ENCODE data around the gene LAMP5. TPM values are rescaled to one million over a fixed set of nuclear protein-coding genes. Genes with fewer than 3 reads are reported as not detected.

Gene LAMP5
- total and polyA plus RNA-seq, 2 experiments from 2014 or later, result 0.21 to 0.29 TPM

DNA sequence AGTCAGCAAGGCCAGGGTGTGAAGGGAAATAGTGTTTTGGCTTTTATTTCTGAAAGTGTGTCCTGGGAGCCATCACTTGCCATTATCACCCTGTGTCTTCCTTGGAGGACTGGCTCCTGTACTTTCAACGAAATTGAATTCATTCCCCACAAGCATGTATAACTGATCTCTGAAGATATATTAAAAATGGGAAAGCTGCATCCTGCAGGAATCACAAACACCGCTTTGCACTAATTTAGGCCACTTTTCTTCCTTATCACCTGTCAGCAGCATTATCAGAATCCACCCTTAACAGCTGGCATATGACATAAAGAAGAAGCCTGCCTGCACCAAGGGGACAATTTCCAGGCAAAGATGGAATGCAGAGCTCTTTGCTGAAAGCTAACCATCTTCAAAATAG is 56.2 kb downstream of the LAMP5 start:
- H3K36me3 ChIP-seq (ENCODE audit: insufficient read depth), result no peaks in the 10 kb centered on the region
- DNase-seq (ENCODE audit: low spot score), result no peak
- no peaks in the 10 kb centered on the region for H3K79me2 ChIP-seq (replicated peaks; ENCODE audit: insufficient read depth)
- ATAC-seq, result no peak
- H4K20me1 ChIP-seq (replicated peaks; ENCODE audit: insufficient read depth), result no peaks in the 10 kb centered on the region
- H3K4me3 Mint-ChIP-seq, result no peak overlapping the region
- no peak overlapping the region for H3K27ac ChIP-seq (ENCODE audit: low read depth)
- H3K9me2 ChIP-seq (ENCODE audit: insufficient read depth), result no peaks in the 10 kb centered on the region
- peaks cover 22% of the 10 kb centered on the region for H3K27me3 Mint-ChIP-seq (ENCODE audit: insufficient read depth, low read depth, poor library complexity)
- no peak overlapping the region for H3K4me2 ChIP-seq
- peaks cover 47% of the 10 kb centered on the region for H3K4me1 Mint-ChIP-seq
- TF ChIP-seq, protein P1, sequence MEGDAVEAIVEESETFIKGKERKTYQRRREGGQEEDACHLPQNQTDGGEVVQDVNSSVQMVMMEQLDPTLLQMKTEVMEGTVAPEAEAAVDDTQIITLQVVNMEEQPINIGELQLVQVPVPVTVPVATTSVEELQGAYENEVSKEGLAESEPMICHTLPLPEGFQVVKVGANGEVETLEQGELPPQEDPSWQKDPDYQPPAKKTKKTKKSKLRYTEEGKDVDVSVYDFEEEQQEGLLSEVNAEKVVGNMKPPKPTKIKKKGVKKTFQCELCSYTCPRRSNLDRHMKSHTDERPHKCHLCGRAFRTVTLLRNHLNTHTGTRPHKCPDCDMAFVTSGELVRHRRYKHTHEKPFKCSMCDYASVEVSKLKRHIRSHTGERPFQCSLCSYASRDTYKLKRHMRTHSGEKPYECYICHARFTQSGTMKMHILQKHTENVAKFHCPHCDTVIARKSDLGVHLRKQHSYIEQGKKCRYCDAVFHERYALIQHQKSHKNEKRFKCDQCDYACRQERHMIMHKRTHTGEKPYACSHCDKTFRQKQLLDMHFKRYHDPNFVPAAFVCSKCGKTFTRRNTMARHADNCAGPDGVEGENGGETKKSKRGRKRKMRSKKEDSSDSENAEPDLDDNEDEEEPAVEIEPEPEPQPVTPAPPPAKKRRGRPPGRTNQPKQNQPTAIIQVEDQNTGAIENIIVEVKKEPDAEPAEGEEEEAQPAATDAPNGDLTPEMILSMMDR (conservative IDR thresholded peaks at IDR 0.05; ENCODE audit: low read depth in 2 of 2), result no peak
- TF ChIP-seq EZH2 (IDR thresholded peaks at IDR 0.05; ENCODE audit: low read depth, unreplicated experiment) (no peak), NANOG (IDR thresholded peaks at IDR 0.05; ENCODE audit: borderline replicate concordance) (no peak), CREB1 (CRISPR knock-in tag; IDR thresholded peaks at IDR 0.05; ENCODE audit: low read depth) (no peak), ZNF114 (CRISPR knock-in tag; IDR thresholded peaks at IDR 0.05) (no peak)
- TF ChIP-seq, protein P2, sequence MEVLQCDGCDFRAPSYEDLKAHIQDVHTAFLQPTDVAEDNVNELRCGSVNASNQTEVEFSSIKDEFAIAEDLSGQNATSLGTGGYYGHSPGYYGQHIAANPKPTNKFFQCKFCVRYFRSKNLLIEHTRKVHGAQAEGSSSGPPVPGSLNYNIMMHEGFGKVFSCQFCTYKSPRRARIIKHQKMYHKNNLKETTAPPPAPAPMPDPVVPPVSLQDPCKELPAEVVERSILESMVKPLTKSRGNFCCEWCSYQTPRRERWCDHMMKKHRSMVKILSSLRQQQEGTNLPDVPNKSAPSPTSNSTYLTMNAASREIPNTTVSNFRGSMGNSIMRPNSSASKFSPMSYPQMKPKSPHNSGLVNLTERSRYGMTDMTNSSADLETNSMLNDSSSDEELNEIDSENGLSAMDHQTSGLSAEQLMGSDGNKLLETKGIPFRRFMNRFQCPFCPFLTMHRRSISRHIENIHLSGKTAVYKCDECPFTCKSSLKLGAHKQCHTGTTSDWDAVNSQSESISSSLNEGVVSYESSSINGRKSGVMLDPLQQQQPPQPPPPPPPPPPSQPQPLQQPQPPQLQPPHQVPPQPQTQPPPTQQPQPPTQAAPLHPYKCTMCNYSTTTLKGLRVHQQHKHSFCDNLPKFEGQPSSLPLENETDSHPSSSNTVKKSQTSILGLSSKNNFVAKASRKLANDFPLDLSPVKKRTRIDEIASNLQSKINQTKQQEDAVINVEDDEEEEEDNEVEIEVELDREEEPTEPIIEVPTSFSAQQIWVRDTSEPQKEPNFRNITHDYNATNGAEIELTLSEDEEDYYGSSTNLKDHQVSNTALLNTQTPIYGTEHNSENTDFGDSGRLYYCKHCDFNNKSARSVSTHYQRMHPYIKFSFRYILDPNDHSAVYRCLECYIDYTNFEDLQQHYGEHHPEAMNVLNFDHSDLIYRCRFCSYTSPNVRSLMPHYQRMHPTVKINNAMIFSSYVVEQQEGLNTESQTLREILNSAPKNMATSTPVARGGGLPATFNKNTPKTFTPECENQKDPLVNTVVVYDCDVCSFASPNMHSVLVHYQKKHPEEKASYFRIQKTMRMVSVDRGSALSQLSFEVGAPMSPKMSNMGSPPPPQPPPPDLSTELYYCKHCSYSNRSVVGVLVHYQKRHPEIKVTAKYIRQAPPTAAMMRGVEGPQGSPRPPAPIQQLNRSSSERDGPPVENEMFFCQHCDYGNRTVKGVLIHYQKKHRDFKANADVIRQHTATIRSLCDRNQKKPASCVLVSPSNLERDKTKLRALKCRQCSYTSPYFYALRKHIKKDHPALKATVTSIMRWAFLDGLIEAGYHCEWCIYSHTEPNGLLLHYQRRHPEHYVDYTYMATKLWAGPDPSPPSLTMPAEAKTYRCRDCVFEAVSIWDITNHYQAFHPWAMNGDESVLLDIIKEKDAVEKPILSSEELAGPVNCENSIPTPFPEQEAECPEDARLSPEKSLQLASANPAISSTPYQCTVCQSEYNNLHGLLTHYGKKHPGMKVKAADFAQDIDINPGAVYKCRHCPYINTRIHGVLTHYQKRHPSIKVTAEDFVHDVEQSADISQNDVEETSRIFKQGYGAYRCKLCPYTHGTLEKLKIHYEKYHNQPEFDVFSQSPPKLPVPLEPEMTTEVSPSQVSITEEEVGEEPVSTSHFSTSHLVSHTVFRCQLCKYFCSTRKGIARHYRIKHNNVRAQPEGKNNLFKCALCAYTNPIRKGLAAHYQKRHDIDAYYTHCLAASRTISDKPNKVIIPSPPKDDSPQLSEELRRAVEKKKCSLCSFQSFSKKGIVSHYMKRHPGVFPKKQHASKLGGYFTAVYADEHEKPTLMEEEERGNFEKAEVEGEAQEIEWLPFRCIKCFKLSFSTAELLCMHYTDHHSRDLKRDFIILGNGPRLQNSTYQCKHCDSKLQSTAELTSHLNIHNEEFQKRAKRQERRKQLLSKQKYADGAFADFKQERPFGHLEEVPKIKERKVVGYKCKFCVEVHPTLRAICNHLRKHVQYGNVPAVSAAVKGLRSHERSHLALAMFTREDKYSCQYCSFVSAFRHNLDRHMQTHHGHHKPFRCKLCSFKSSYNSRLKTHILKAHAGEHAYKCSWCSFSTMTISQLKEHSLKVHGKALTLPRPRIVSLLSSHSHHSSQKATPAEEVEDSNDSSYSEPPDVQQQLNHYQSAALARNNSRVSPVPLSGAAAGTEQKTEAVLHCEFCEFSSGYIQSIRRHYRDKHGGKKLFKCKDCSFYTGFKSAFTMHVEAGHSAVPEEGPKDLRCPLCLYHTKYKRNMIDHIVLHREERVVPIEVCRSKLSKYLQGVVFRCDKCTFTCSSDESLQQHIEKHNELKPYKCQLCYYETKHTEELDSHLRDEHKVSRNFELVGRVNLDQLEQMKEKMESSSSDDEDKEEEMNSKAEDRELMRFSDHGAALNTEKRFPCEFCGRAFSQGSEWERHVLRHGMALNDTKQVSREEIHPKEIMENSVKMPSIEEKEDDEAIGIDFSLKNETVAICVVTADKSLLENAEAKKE (CRISPR knock-in tag; IDR thresholded peaks at IDR 0.05), result no peak
- H2AFZ ChIP-seq, result no peak overlapping the region
- H3K27me3 ChIP-seq (ENCODE audit: insufficient read depth), result peaks cover 46% of the 10 kb centered on the region
- no peaks in the 10 kb centered on the region for H3F3A ChIP-seq (replicated peaks; ENCODE audit: low read depth)
- H3K4me1 ChIP-seq (ENCODE audit: insufficient read depth), result peaks cover 37% of the 10 kb centered on the region
- no peak overlapping the region for H3K27ac Mint-ChIP-seq
- no peaks in the 10 kb centered on the region; the same call in 2 of the 3 replicates for H3K9me3 Mint-ChIP-seq
- no peak overlapping the region for H3K4me3 ChIP-seq
- H3K36me3 Mint-ChIP-seq (ENCODE audit: low read depth), result peaks cover 2% of the 10 kb centered on the region; the same call in 1 of the 3 replicates

Data from GM23338 (cell line).